Choroid plexus epithelial cell (primary cell): Measurements from ENCODE around the gene AGXT.

ENCODE experiments used
- DNase-seq: peaks from one replicate; pipeline ENCODE4 v3.0.0-alpha.2; 2010; ENCODE audit warnings: low read depth
- H3K4me3 ChIP-seq: 2 replicates; pipeline ENCODE4 v1.5.1; 2011; ENCODE audit warnings: low read depth, mild to moderate bottlenecking, control low read depth, low read length, moderate library complexity
- TF ChIP-seq, protein P1 (sequence below): conservative IDR thresholded peaks from 2 replicates; pipeline ENCODE4 v1.5.1; 2011; ENCODE audit warnings: low read depth, mild to moderate bottlenecking, control low read depth, inconsistent platforms, low read length, moderate library complexity

AGXT gene

DNA sequence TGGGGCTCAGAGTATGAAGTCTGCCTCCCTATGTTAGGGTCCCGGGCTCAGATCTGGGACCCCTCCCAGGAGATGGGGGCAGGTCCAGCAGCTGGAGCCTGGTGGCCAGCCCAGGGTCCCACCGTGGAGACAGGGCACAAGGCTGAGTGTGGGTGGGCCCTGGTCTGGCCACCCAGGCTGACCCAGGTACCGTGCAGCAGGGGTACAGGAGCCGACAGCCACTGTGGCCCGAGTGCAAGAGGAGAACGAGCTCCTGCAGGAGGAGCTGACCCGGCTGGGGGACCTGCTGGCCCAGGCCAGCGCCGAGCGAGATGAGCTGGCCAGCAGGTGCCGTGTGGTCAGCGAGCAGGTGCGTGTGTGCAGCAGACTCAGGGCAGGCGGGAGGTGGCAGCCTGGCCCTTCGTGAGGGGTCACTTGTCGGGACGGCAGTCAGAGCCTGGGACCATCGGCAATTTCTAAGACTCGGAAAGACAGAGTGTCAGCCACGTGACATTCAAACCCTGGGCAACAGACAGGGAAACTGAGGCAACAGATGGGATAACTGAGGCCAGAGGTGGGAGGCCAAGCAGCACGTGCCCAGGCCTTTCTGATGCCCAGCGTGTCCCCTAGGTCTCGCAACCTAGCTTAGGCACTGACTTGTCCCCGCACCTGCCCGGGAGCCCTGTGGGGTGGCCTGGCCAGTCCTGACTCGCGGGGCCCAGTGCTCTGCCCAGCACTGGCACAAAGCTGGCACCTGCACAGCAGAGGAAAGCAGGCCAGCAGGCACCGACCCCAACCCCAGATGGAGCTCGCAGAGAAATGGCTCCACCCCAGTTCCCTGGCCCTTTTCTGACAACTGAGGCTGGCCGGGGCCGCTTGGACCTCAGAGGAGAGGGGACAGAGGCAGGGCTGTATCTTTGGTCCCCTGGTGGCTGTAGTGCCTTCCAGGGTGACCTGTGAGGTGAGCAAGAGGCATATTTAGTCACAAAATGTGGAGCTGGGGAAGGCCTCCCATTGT, 51.5 kb downstream of the AGXT start:
- TF ChIP-seq, protein P1, sequence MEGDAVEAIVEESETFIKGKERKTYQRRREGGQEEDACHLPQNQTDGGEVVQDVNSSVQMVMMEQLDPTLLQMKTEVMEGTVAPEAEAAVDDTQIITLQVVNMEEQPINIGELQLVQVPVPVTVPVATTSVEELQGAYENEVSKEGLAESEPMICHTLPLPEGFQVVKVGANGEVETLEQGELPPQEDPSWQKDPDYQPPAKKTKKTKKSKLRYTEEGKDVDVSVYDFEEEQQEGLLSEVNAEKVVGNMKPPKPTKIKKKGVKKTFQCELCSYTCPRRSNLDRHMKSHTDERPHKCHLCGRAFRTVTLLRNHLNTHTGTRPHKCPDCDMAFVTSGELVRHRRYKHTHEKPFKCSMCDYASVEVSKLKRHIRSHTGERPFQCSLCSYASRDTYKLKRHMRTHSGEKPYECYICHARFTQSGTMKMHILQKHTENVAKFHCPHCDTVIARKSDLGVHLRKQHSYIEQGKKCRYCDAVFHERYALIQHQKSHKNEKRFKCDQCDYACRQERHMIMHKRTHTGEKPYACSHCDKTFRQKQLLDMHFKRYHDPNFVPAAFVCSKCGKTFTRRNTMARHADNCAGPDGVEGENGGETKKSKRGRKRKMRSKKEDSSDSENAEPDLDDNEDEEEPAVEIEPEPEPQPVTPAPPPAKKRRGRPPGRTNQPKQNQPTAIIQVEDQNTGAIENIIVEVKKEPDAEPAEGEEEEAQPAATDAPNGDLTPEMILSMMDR: no peak
- DNase-seq: no peak
- no peak overlapping the region for H3K4me3 ChIP-seq

DNA sequence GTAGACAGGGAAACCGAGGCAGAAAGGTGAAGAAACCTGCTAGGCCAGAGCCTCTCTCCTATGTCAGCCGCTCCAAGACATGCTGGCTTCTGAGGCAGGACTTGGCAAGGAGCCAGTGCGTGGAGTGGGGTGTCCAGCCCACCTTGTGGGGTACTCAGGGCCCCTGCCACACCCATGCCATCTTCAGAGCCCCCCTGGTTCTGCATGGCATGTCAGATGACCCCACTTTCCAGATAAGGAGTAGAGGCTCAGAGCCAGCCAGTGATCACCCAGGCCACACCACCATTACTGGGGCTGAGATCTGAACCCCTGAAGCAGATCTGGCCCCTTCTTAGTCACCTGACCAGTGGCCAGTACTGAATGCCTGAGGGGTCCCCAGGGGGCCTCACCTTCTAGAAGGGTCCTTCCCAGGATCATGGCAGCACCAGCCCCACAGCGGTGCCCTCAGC, 52.2 kb downstream of the AGXT start:
- TF ChIP-seq, protein P1: no peak

DNA sequence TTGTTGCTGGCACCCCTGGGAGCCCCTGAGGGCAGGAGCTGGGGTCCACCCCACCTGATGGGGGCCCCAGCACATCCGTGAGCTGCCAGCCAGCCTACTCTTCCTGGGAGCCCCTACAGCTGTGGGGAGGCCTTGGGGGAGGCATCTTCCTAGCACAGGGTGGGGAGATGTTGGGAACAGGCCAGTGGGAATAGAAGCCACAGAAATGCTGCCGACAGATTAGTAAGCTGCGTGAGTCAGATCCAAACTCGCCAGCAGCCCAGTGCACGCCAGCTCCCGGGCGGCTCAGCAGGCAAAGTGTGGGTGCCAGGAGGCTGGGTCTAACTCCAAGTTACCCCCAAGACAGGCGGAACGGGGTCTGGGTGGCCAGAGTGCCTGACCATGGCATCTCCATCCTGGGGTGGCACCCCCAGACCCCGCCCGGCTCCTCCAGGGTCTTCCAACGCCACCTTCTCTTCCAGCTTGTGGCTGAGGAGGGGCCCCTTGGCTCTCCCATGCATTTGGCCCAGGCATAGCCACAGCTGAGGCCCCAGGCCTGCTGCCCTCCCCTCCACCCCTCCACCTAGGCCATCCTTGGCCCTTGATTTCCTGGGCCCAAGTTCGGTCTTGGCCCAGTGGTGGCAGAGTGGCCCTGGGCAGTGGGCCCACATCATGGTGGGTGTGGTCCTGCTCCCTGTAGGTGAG, 52.8 kb downstream of the AGXT start:
- no peak overlapping the region for H3K4me3 ChIP-seq
- peak; percentile 94 for DNase-seq
- TF ChIP-seq, protein P1: no peak

More for the DNA sequence above, 52.2 kb downstream of the AGXT start:
- no peak overlapping the region for H3K4me3 ChIP-seq
- no peak for DNase-seq

DNA sequence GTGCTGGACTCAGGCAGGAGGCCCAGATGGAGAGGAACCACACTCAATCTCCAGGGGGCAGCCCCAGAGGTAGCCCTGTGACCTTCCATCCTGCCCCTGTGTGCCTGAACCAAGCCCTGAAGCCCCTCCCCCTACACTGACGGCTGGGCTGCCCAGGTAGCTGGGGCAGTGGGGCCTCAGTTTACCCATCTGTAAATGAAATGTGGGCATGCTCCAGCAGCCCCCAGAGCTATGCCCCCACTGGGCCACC, 53.3 kb downstream of the AGXT start:
- TF ChIP-seq, protein P1: no peak
- no peak for DNase-seq
- no peak overlapping the region for H3K4me3 ChIP-seq

- no peak overlapping the region for H3K4me3 ChIP-seq
- no peak for DNase-seq
- TF ChIP-seq, protein P1: no peak
Measured at GRCh38 chr2:240922245-240922981, 53.8 kb downstream of the AGXT start.

GRCh38 chr2:240922982-240923537, 54.4 kb downstream of the AGXT start:
- no peak for DNase-seq
- TF ChIP-seq, protein P1: no peak
- H3K4me3 ChIP-seq: no peak overlapping the region
